ENCODE measurements around the gene CCR2. TPM values are rescaled to one million over a fixed set of nuclear protein-coding genes. Genes with fewer than 3 reads are reported as not detected.
"Not testable (repeated sequence)": the region's sequence is repeated elsewhere in the genome, so short reads cannot be mapped to it uniquely, and the experiment has no call there.

CCR2 gene
- total RNA-seq, 1 donor from 2014 or later: 19.9 TPM

GRCh38 chr3:46400846-46401245, 46.9 kb downstream of the CCR2 start:
- intact Hi-C loops (cut with micrococcal nuclease): no loop called here

- intact Hi-C loops (cut with micrococcal nuclease): no loop called here
These were observed 47.7 kb downstream of the CCR2 start for GRCh38 chr3:46401579-46401978.

DNA sequence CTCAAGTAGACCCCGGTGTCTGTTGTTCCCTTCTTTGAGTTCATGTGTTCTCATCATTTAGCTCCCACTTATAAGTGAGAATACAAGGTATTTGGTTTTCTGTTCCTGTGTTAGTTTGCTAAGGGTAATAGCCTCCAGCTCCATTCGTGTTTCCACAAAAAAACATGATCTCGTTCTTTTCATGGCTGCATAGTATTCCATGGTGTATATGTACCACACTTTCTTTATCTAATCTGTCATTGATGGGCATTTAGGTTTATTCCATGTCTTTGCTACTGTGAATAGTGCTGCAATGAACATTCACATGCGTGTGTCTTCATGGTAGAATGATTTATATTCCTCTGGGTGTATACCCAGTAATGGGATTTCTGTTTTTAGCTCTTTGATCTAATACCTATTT, 49.0 kb downstream of the CCR2 start:
- intact Hi-C loops (cut with micrococcal nuclease): not testable (repeated sequence)

DNA sequence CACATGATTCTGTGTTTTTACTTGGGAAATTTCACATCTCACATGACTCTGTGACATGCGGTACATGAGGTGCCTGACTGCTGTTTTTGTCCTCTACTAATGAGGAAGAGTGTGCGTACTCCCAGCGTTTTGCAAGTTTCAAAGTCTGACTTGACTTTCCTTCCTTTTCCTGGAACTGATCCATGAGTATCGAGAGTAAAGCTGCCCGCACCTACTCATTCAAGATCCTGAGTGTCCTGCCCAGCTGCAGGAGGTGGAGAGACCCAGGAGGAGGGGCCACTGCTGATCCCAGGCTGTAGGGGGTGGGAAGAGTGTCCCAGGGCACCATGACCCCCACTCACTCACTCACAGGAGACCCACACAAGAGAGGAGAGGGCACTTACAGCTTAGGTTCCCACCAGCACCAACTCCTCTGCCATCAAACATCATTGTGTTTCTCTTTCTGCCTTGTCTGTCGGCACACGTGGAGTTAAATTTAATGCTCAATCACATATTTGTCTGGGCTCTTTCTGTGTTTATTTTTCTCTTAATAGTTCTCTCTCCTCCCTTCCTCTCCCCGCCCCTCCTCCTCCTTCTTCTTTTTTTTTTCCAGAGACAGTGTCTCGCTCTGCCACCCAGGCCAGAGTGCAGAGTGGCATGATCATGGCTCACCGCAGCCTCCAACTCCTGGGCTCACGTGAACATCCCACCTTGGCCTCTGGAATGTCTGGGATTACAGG, 51.5 kb downstream of the CCR2 start:
- intact Hi-C loops (cut with micrococcal nuclease): loop anchor here (5.0 kb wide), 1 partner anchor 37 kb away; no protein-coding TSS in a partner anchor

GRCh38 chr3:46406443-46406787, 52.5 kb downstream of the CCR2 start:
- intact Hi-C loops (cut with micrococcal nuclease): loop anchor here (5.0 kb wide), 1 partner anchor 36 kb away; no protein-coding TSS in a partner anchor

DNA sequence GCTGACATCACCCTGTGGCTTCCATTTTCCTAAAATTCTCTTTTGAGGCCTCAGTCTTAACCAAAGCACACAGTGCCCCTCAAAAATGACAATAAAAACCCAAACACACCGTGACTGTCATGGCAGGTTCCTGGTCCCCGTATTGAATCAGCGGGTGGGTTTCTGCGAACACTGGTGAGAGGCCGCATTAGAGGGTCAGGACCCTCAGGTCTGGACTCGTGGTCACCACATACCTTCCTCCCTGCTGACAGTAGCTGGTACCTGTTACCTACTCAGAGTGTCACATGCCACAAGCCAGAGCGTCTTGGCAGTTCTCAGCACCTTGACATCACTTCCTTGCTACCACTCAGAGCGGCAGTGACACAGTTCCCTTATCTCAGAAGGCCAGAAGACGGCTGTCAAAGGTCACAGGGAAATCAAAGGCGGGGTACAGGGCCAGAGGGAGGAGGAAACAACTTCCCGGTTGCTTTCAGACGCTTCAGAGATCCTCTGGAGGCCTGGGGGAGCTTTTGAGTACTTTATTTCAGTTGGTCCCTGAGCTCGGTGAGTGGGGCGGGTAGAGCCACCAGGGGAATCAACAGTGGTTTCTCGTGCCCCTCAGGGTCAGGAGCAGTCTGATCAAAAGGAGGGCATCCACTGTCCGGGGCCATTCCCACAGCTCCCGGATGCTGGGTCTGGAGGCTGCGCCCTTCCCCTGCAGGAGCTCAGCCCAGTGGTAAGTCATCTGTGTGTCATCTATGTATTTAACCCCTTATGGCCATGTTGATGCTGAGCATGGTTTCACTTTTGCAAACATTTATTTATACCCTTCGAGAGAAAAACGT, 53.1 kb downstream of the CCR2 start, which contains the start of the genes CCR5AS and CCRL2:
CCR5AS (minus strand) TSS at position 279 of the 824 bp plus-strand sequence.
CCRL2 (plus strand) TSS at position 472 of the 824 bp plus-strand sequence. CDS start 821 bp downstream, outside the sequence.
- intact Hi-C loops (cut with micrococcal nuclease): loop anchor here (5.0 kb wide), 1 partner anchor 35 kb away; no protein-coding TSS in a partner anchor

DNA sequence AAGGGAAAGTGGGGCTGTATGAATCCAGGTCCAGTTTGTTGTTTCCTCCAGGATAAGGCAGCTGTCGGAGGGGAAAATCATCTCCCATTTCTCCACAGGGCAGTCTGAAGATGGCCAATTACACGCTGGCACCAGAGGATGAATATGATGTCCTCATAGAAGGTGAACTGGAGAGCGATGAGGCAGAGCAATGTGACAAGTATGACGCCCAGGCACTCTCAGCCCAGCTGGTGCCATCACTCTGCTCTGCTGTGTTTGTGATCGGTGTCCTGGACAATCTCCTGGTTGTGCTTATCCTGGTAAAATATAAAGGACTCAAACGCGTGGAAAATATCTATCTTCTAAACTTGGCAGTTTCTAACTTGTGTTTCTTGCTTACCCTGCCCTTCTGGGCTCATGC, 54.1 kb downstream of the CCR2 start:
- intact Hi-C loops (cut with micrococcal nuclease): loop anchor here (5.0 kb wide), 1 partner anchor 34 kb away; no protein-coding TSS in a partner anchor

DNA sequence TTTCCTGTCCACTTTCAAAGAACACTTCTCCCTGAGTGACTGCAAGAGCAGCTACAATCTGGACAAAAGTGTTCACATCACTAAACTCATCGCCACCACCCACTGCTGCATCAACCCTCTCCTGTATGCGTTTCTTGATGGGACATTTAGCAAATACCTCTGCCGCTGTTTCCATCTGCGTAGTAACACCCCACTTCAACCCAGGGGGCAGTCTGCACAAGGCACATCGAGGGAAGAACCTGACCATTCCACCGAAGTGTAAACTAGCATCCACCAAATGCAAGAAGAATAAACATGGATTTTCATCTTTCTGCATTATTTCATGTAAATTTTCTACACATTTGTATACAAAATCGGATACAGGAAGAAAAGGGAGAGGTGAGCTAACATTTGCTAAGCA, 54.9 kb downstream of the CCR2 start:
- intact Hi-C loops (cut with micrococcal nuclease): loop anchor here (5.0 kb wide), 1 partner anchor 33 kb away; no protein-coding TSS in a partner anchor

DNA sequence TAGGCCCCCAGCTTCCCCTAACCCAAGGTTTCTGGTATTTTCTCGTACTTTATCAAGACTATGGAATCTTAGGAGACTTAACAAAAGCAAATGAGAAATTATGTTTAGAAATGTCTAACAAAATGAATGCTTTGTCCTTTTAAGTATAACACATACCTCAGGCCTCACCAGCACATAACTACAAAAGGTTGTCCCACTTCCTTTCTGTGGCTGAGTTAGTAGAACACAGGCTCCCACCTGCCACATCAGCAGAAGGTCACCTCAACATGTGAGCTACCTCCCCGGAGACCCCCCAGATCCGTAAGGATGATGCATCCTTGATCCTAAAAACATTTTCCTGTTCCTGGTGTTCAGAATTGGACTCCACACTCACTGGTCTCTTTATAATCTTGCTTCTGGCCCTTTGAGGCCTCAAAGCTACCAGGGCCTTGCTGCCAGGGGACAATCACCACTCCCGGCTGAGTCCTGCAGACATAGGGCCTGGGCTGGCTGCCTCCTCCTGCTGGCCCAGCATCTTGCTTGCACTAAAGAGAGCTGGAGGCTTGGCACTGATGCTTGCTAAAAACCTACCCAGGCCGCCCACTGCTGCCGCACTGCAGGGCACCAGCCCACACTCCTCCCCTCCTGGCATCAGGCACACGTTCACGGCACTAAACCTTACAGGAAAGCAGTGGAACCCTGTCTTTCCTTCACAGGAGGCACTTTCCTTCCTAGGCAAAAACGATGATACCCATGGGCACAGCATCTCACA, 56.0 kb downstream of the CCR2 start:
- intact Hi-C loops (cut with micrococcal nuclease): loop anchor here (5.0 kb wide), 1 partner anchor 32 kb away; no protein-coding TSS in a partner anchor

Other genes starting within 250 kb of the CCR2 start
- gene CCR1, start 145.8 kb upstream of the CCR2 start, total RNA-seq: 3.7 TPM in 2 replicates
- 0.16 and 0.27 TPM in 2 replicates for gene CCR3, start 111.7 kb upstream of the CCR2 start, total RNA-seq
- gene CCR5, start 16.8 kb downstream of the CCR2 start, total RNA-seq: 8.9 TPM in 2 replicates
- gene CCRL2, start 53.1 kb downstream of the CCR2 start, total RNA-seq: 3.5 and 4.1 TPM in 2 replicates
- not detected in 2 replicates for gene LTF, start 110.8 kb downstream of the CCR2 start, total RNA-seq
- not detected in 2 replicates for gene RTP3, start 143.9 kb downstream of the CCR2 start, total RNA-seq
- gene LRRC2, start 212.2 kb downstream of the CCR2 start, total RNA-seq: 0.09 TPM in 1 of 2 replicates, not detected in the other

Measured in T-helper 2 cell treated with Interferon-gamma antibody and Interleukin-4, amounts not matched to agents 100 ng/mL and 5 ng/mL, for 36 hours (primary cell).